Measurements from ENCODE around the gene ELOA.
"Not testable (repeated sequence)": the region's sequence is repeated elsewhere in the genome, so short reads cannot be mapped to it uniquely, and the experiment has no call there.

ELOA gene

DNA sequence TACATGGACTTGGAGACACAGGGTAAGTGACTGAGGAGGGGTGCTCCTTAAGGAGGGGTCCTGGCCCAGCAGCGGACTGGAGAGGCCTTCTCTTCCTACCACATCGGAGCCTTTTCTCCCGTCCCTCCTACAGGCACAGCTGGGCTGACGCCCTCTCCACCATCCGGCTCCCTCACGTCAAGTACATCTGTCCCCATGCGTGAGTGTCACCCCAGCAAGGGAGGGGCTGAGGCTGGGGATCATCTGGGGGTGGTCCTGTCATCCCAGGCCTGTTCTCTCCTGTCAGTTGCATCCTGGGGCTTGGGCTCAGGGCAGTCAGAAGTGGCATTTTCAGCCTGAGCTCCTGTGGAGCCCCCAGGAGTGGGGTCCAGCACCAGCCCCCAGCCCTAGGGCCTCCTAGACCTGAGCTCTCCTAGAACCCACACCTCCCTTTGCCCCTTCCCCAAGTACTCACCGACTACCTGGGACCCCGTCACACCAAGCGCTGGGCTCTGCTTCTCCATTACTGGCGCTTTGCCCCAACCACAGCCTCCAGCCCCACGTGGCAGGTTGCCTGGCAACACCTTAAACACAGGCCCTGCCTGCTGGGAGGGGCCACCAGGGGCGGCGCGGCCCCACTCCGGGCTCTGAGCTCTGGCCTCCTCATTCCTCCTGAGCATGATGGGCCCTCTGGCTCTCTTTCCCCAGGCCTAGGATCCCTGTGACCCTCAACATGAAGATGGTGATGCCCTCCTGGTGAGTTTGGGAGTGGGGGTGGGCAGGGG lies 49.9 kb downstream of the ELOA start:
- H3K4me3 ChIP-seq (ENCODE audit: low read depth, low read length), result no peak overlapping the region
- no peak for TF ChIP-seq CTCF (IDR thresholded peaks at IDR 0.05; ENCODE audit: low read depth, low read length, missing control alignments)
- no peak for DNase-seq (ENCODE audit: low read depth)

DNA sequence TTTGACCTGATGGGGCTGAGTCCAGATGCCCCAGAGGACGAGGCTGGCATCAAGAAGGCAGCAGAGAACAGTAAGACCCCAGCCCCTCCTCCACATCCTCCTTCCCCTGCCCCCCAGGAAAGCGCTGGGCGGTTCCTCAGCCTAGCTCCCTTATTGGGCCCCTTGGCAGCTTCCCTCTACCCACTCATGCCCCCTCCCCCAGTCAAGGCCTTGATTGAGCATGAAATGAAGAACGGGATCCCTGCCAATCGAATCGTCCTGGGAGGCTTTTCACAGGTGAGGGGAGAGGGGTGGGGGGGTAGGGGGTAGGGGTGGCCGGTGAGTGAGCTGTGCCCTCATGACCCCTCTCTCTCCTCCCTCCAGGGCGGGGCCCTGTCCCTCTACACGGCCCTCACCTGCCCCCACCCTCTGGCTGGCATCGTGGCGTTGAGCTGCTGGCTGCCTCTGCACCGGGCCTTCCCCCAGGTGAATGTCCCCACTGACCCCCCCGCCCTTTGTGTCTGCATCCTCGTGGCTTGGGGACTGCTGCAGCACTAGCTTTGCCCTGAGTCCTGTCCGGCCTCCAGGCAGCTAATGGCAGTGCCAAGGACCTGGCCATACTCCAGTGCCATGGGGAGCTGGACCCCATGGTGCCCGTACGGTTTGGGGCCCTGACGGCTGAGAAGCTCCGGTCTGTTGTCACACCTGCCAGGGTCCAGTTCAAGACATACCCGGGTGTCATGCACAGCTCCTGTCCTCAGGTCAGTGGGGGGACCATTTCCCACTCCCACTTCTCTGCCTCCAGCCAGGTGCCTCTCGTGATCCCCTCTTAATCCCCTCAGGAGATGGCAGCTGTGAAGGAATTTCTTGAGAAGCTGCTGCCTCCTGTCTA lies 50.8 kb downstream of the ELOA start:
- no peak for DNase-seq (ENCODE audit: low read depth)

GRCh38 chr1:23794732-23795182 lies 51.5 kb downstream of the ELOA start:
- not testable (repeated sequence) for DNase-seq (ENCODE audit: low read depth); H3K4me3 ChIP-seq (ENCODE audit: low read depth, low read length)

More for the DNA sequence above, 50.8 kb downstream of the ELOA start:
- TF ChIP-seq CTCF (IDR thresholded peaks at IDR 0.05; ENCODE audit: low read depth, low read length, missing control alignments), result no peak
- H3K4me3 ChIP-seq (ENCODE audit: low read depth, low read length), result no peak overlapping the region

GRCh38 chr1:23795676-23796465 lies 52.6 kb downstream of the ELOA start:
- H3K4me3 ChIP-seq (ENCODE audit: low read depth, low read length), result no peak overlapping the region
- TF ChIP-seq CTCF (IDR thresholded peaks at IDR 0.05; ENCODE audit: low read depth, low read length, missing control alignments), result no peak
- DNase-seq (ENCODE audit: low read depth), result no peak

GRCh38 chr1:23796466-23797271 lies 53.4 kb downstream of the ELOA start:
- no peak for TF ChIP-seq CTCF (IDR thresholded peaks at IDR 0.05; ENCODE audit: low read depth, low read length, missing control alignments)
- no peak for DNase-seq (ENCODE audit: low read depth)
- H3K4me3 ChIP-seq (ENCODE audit: low read depth, low read length), result no peak overlapping the region

- no peak for TF ChIP-seq CTCF (IDR thresholded peaks at IDR 0.05; ENCODE audit: low read depth, low read length, missing control alignments)
- no peak overlapping the region for H3K4me3 ChIP-seq (ENCODE audit: low read depth, low read length)
- no peak for DNase-seq (ENCODE audit: low read depth)
Observed at GRCh38 chr1:23797478-23798448, 54.5 kb downstream of the ELOA start.
